ENCODE results near the gene ZNF891. TPM values are rescaled to one million over a fixed set of nuclear protein-coding genes. Genes with fewer than 3 reads are reported as not detected.

ZNF891 gene
- total RNA-seq, 1 experiment from 2014 or later = 2.1 TPM

DNA sequence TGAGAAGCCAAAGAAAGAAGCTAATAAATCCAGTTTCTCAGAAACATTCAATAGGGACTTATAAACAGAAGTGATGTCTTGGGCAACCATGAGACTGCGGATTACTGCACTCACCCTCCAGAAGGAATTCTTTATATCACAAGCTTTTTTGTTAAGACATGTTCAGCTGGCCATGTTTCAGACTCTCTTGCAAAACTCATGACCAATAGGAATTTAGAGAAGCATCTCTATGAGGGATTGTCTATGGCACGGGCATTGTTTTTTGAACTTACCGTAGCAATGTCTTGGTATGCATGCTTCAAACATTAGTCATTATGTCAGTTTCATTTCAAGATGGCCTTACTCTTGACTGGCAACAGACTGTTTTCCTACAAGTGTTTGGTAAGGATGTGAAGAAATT is 35.7 kb upstream of the ZNF891 start:
- H3K9me3 Mint-ChIP-seq = peaks cover 82 to 85% of the 10 kb centered on the region in 2 experiments
- TF ChIP-seq, protein P1, sequence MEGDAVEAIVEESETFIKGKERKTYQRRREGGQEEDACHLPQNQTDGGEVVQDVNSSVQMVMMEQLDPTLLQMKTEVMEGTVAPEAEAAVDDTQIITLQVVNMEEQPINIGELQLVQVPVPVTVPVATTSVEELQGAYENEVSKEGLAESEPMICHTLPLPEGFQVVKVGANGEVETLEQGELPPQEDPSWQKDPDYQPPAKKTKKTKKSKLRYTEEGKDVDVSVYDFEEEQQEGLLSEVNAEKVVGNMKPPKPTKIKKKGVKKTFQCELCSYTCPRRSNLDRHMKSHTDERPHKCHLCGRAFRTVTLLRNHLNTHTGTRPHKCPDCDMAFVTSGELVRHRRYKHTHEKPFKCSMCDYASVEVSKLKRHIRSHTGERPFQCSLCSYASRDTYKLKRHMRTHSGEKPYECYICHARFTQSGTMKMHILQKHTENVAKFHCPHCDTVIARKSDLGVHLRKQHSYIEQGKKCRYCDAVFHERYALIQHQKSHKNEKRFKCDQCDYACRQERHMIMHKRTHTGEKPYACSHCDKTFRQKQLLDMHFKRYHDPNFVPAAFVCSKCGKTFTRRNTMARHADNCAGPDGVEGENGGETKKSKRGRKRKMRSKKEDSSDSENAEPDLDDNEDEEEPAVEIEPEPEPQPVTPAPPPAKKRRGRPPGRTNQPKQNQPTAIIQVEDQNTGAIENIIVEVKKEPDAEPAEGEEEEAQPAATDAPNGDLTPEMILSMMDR (conservative IDR thresholded peaks at IDR 0.05) = no peak

More for the DNA sequence above, 35.7 kb upstream of the ZNF891 start:
- Histone ChIP-seq H4K91ac (ENCODE audit: insufficient read length, low read depth, low read length) (no peak overlapping the region), H3K4me2 (ENCODE audit: insufficient read depth, insufficient read length, low read length) (no peak overlapping the region), H3K79me1 (ENCODE audit: insufficient read depth, low read depth, low read length, poor library complexity, severe bottlenecking) (no peaks in the 10 kb centered on the region), H3K9ac (ENCODE audit: extremely low read depth, insufficient read length, low read length) (no peak overlapping the region), H3K27me3 (ENCODE audit: insufficient read depth, low read length) (no peaks in the 10 kb centered on the region), H2BK120ac (ENCODE audit: low read depth, low read length, poor library complexity, severe bottlenecking) (no peak overlapping the region), H2AFZ (ENCODE audit: low read length) (no peak overlapping the region), H4K8ac (replicated peaks; ENCODE audit: insufficient read length, low read depth, low read length) (no peak overlapping the region), H2BK12ac (ENCODE audit: insufficient read length, low read depth, low read length) (no peak overlapping the region), H3K56ac (ENCODE audit: insufficient read length, low read depth, low read length) (no peak overlapping the region), H3K18ac (ENCODE audit: insufficient read length, low read depth, low read length) (no peak overlapping the region), H3K27ac (ENCODE audit: insufficient read length, low read depth, low read length) (no peak overlapping the region), H3K14ac (ENCODE audit: insufficient read depth, low read length) (no peak overlapping the region), H2BK15ac (ENCODE audit: low read depth, low read length) (no peak overlapping the region), H2AK5ac (ENCODE audit: insufficient read length, low read length) (no peak overlapping the region), H2BK5ac (ENCODE audit: insufficient read length, low read length) (no peak overlapping the region), H3K79me2 (ENCODE audit: insufficient read depth, low read length) (no peaks in the 10 kb centered on the region), H3K4me1 (ENCODE audit: insufficient read depth, low read length) (no peaks in the 10 kb centered on the region), H3T11ph (ENCODE audit: low read length) (no peak overlapping the region), H2BK20ac (ENCODE audit: low read depth, low read length, poor library complexity, severe bottlenecking) (no peak overlapping the region), H3K4ac (ENCODE audit: low read depth, low read length) (no peak overlapping the region), H3K23me2 (ENCODE audit: insufficient read length, low read depth, low read length, poor library complexity, severe bottlenecking) (no peaks in the 10 kb centered on the region), H4K5ac (ENCODE audit: insufficient read length, low read depth, low read length) (no peak overlapping the region), H4K20me1 (ENCODE audit: control insufficient read depth, insufficient read depth, insufficient read length) (no peaks in the 10 kb centered on the region), H3K23ac (ENCODE audit: insufficient read length, low read depth, low read length) (no peak overlapping the region), H3K9me3 (ENCODE audit: control insufficient read depth, low read depth, low read length) (peaks cover 42% of the 10 kb centered on the region)
- Mint-ChIP-seq H3K27ac (no peak overlapping the region), H3K36me3 (ENCODE audit: insufficient read depth in 1 of 3, low read depth in 3 of 3) (peaks cover 4 to 25% (median 6%) of the 10 kb centered on the region in 3 experiments; a peak in 4 of 7 replicates), H3K27me3 (ENCODE audit: low read depth) (no peaks in the 10 kb centered on the region; the same call in 1 of the 2 replicates), H3K4me3 (no peak overlapping the region), H3K4me1 (no peaks in the 10 kb centered on the region)
- no CpG with 5 or more reads among the region's 3 CpGs for WGBS (ENCODE audit: extremely low coverage, insufficient read length, low lambda C conversion rate)
- DNase-seq = no peak

Data from H9 (cell line).